T-helper 1 cell (primary cell): ENCODE data around the gene MFSD12.
A peak's percentile ranks its signal among the peaks of the same experiment; 100 is the strongest.

ENCODE experiments used
- DNase-seq, 5 donors: peaks; one replicate each; pipeline ENCODE4 v3.0.0-alpha.2; 2012 to 2020

Gene MFSD12

GRCh38 chr19:3555653-3556422, 1.5 kb downstream of the MFSD12 start:
- no peak for DNase-seq

DNA sequence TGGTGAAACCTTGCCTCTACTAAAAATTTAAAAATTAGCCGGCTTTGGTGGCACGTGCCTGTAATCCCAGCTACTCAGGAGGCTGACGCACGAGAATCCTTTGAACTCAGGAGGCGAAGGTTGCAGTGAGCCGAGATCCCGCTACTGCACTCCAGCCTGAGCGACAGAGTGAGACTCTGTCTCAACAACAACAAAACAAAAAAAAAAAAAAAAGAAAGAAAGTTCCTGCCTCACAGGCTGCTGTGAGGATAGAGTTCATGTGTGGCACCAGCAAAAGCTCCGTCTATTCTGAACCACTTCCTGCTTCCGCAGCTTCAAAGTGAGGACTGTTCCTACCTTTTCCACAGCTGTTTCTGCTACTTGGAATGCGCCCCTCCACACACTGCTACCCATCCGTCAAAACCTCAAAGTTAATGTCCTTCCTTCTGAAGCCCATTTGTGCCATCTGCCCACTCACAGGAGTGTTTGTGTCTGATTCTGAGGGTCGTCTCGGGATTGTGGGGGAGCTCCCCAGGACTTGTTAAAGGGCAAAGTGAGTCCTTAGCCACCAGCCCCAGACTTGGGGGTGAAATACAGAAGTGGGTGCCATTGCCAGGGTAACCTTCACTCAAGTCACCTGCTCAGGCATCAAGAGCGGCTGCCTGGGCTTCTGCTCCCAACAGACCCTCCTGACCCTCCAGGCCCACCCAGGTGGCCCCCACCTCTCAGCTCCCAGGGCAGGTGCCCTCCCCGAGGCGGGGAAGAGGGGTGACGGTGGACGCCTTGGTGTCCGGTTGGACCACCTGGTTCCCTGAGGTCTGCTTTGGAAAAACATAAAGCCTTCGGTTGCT, 2.9 kb downstream of the MFSD12 start:
- DNase-seq = peak in 4 of 5 donors; percentile 42 to 65 (median 46)

DNA sequence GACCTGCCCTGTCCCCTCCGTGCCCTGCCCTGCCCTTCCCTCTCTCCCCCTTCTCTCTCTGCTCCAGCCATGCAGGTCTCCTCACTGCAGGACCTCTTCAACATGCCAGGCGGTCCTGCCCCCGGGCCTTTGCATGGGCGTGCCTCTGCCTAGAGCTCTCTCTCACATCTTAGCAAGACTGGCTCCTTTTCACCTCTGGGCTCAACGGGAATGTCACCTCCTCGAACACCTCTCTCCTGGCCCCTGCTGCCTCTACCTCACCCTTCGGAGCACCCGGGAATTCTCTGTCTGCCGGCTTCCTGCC, 5.6 kb downstream of the MFSD12 start:
- no peak for DNase-seq

DNA sequence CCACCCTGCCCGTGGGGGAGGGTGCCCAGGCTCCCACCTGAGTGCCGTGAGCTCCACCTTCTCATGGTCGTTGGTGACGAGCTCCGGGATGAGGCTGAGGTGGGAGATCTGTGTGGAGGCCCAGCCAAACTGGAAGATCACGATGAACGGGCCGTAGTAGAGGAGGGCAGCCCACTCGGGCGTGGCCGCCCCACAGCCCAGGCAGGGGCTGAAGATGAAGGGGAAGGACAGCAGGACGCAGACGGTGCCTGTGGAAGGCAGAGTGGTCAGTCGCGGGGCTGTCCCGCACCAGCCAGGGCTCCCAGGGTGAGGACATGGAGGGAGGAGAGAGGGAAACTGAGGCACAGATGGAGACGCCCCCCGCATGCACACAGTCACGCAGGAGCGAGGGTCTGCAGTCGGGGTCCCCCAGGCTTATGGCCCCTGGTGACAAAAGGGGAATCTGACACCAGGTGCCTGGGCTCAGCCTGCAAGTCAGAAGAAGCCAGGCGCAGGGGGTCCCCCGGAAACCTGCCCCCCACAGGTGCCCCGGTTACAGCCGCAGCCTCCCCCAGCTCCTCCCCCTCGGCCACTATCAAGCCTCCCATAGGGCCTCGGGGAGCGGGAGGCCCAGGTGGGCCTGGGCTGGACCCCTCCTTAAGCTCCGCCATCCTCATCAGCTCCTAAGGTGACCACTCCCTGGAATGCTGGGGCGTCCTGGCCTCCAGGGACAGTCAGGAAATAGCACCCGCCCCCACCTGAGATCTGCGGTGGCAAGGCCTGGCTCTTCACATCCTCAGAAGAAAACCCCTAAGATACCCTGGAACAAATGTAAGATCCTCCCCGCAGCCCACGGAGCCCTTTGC, 6.2 kb downstream of the MFSD12 start:
- DNase-seq = no peak

DNA sequence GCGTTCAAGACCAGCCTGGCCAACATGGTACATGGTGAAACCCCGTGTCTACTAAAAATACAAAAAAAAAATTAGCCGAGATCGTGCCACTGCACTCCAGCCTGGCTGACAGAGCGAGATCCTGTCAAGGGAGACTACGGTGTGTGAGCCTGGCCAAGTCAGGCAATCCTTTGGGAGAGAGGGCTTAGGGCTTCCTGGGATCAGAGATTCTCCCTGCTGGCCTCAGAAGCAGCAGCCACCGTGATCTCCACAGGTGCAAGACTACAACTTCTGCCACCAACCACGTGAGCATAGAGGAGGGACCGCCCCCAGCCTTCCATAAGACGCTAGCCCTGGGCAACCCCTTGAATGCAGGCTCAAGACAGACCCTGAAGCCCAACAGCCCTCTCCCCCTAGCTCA, 7.6 kb downstream of the MFSD12 start:
- no peak for DNase-seq

DNA sequence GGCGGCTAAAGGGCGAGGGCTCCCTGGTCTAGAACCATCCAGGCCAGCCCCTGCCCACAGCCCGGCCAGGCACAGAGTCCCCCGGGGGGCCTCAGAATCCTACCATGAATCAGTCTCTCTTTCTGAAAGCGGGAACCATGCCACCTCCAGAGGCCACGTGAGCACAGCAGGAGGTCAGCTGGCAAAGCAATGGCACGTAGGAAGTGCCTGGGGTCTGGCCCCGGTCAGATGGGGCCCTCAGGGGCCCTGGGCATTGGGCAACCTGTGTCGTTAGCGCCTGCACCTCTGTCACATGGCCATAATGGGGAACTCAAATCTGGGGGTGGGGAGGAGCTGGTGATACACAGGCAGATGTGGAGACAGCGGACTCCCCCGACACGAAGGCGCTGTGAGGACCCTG, 8.8 kb downstream of the MFSD12 start:
- no peak for DNase-seq

- no peak for DNase-seq
Observed at GRCh38 chr19:3547767-3548282, 9.6 kb downstream of the MFSD12 start.

DNA sequence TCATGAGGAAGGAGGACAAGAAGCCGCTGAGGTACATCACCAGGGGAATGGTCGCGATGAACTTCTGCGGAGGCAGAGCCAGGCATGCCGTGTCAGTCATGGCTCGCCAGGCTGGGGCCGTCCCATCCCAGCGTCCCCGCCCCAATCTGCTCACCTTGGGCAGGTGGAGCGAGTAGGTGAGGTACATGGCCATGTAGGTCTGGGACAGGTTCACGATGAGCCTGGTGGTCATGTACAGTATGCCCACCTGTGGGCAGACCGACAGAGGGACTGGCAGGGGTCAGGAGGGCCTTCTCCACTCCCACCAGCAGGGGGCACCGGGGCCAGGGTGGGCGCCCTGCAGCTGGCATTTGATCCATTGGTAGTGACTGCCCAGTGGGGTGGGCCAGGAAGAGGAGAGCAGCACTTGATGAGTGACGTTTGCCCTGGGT, 10.1 kb downstream of the MFSD12 start:
- DNase-seq = no peak

- DNase-seq = no peak
Observed at GRCh38 chr19:3546119-3546518, 11.3 kb downstream of the MFSD12 start.

DNA sequence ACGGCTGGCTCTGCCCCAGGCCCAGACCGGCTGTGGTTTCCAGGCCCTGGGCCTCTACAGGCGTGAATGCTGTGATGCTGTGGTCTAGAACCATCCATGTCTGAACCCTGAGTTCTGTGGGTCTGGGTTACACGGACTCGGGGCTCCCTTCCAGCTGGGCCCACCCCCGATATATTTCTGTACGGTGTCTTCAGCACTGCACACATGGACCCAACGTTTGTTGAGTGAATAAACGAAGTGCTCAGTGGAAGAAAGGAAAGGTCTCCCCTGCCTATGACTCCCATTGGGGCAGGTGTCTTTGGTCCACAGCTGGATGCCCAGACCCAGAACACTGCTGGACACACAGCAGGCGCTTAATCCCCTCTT, 11.7 kb downstream of the MFSD12 start:
- no peak for DNase-seq

GRCh38 chr19:3544742-3545668, 12.4 kb downstream of the MFSD12 start:
- peak; percentile 48 to 73 (median 66) for DNase-seq

DNA sequence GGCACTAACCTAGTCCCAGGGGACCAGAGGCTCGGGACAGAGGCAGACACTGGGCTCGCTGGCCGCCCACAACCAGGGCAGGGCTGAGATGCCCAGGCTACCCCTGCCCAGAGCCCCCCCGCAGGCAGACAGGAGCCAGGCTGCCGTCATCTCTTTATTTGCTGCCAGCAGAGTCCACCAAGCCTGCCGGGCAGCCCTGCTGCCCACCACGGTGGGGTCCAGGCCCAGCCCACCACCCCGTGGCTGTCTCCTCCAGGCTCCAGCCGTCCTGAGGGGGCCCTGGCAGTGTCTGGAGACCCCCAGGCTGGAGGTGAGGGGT, 13.4 kb downstream of the MFSD12 start:
- no peak for DNase-seq

- DNase-seq = no peak
Observed at GRCh38 chr19:3543150-3544057, 14.0 kb downstream of the MFSD12 start.

- no peak for DNase-seq
Observed at GRCh38 chr19:3539756-3540118, 17.6 kb downstream of the MFSD12 start.

DNA sequence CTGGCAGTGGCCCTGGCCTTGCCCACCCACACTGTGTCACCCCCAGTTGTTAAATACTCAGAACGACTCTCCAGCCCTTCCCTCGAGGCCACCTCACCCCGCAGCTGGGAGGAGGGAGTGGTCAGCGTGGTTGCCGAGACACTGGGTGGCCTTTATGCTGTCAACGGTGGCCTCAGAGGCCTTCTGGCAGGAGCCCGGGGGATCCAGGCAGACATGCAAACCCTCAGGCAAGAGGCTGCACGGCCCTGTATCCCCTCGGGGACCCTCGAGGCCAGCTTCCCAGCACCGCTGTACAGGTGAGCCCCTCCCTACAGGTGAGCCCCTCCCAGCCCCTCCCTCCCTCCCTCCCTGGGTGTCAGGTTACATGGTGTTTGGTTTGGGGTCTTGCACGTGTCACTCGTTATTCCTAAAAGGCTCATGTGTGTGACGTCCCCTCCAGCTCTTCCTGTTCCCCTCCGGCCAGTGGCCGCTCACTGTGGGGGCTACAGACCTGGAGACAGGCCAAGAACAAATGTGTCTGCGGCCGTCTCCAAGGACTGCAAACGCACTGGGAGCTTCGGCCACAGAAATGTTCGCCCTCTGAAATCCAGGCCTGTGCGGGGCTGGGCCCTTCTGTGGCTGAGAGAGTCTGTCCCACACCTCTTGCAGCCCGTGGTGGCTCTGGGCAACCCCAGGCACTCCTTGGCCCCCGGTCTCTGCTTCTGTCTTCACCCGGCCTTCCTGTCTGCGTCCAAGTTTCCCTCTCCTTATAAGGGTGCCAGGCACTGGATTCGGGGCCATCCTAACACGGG, 18.2 kb downstream of the MFSD12 start, which contains the start of gene TEKTIP1:
TSS of gene TEKTIP1 (plus strand) at position 210 of the 791 bp plus-strand sequence. CDS start at position 214, 4 bp downstream.
- DNase-seq = no peak

- DNase-seq = no peak
Observed at GRCh38 chr19:3538258-3538929, 19.0 kb downstream of the MFSD12 start.

GRCh38 chr19:3537438-3538240, 19.7 kb downstream of the MFSD12 start:
- DNase-seq = no peak

DNA sequence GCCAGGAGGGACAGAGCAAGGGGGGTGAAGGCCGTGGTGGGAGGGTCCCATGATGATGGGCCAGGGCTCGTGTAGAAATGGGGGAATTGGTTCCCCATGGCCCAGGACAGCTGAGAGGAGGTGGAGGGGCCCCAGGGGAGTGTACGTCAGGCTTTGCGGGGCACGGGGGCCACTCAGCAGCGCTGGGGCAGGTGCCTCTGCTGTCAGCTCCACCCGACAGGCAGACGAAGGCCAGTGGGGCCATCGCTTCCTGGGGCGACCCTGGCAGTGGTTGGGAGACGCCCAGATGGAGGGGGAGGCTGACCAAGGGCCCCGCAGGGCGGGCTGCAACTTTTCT, 20.3 kb downstream of the MFSD12 start:
- no peak for DNase-seq
